Endothelial cell (in vitro differentiated cells): Measurements from ENCODE around the gene CC2D2B. TPM values are rescaled to one million over a fixed set of nuclear protein-coding genes. Genes with fewer than 3 reads are reported as not detected.
A peak's percentile ranks its signal among the peaks of the same experiment; 100 is the strongest.
"Not testable (repeated sequence)": the region's sequence is repeated elsewhere in the genome, so short reads cannot be mapped to it uniquely, and the experiment has no call there.

ENCODE experiments used
- DNase-seq: peaks from one replicate; pipeline ENCODE4 v3.0.0; 2021; ENCODE audit warnings: low spot score
- H3K27ac Mint-ChIP-seq: one replicate; pipeline ENCODE4 v1.8.0; 2021; ENCODE audit warnings: mixed read lengths, inconsistent platforms; ENCODE audit not compliant: unreplicated experiment
- H3K27me3 Mint-ChIP-seq: one replicate; pipeline ENCODE4 v1.8.0; 2021; ENCODE audit warnings: mild to moderate bottlenecking, moderate library complexity, mixed read lengths, inconsistent platforms; ENCODE audit not compliant: unreplicated experiment
- H3K36me3 Mint-ChIP-seq: one replicate; pipeline ENCODE4 v1.8.0; 2021; ENCODE audit warnings: mild to moderate bottlenecking, low read depth, mixed read lengths, inconsistent platforms; ENCODE audit not compliant: unreplicated experiment
- H3K4me1 Mint-ChIP-seq: one replicate; pipeline ENCODE4 v1.8.0; 2021; ENCODE audit warnings: mild to moderate bottlenecking, mixed read lengths, inconsistent platforms; ENCODE audit not compliant: unreplicated experiment
- H3K4me3 Mint-ChIP-seq: one replicate; pipeline ENCODE4 v1.8.0; 2021; ENCODE audit warnings: mild to moderate bottlenecking, mixed read lengths, inconsistent platforms; ENCODE audit not compliant: unreplicated experiment
- H3K9me3 Mint-ChIP-seq: one replicate; pipeline ENCODE4 v1.8.0; 2021; ENCODE audit warnings: mixed read lengths, inconsistent platforms; ENCODE audit not compliant: unreplicated experiment
- CTCF ChIP-seq: fragments of 200-600 bp; sonication (generic); IDR thresholded peaks from one replicate; pipeline ENCODE4 v1.5.0; 2021; ENCODE audit warnings: antibody characterized with exemption; ENCODE audit not compliant: unreplicated experiment
- total RNA-seq: library from RNA; stranded (reverse); fragmentation: NEBNext Ultra II Directional; extraction: Animal tissue kit (Norgen Biotek cat#: 25700); gene quantifications from one replicate; pipeline ENCODE4 v1.2.1, GENCODE V29; 2021; ENCODE audit not compliant: unreplicated experiment

The CC2D2B gene
- total RNA-seq, 1 donor from 2014 or later = 2.1 TPM

- Mint-ChIP-seq H3K4me3 (no peak overlapping the region), H3K36me3 (no peaks in the 10 kb centered on the region), H3K4me1 (peaks cover 7% of the 10 kb centered on the region), H3K27ac (no peak overlapping the region), H3K9me3 (no peaks in the 10 kb centered on the region), H3K27me3 (no peaks in the 10 kb centered on the region)
- DNase-seq = no peak
- TF ChIP-seq CTCF = no peak
Observed at GRCh38 chr10:95964756-95965155, 57.0 kb downstream of the CC2D2B start.

- no peak for TF ChIP-seq CTCF
- H3K27me3 Mint-ChIP-seq = no peaks in the 10 kb centered on the region
- no peak overlapping the region for H3K4me3 Mint-ChIP-seq
- H3K4me1 Mint-ChIP-seq = peaks cover 19% of the 10 kb centered on the region
- H3K36me3 Mint-ChIP-seq = no peaks in the 10 kb centered on the region
- peak overlapping the region; percentile 65 for H3K27ac Mint-ChIP-seq
- no peaks in the 10 kb centered on the region for H3K9me3 Mint-ChIP-seq
- no peak for DNase-seq
Observed at GRCh38 chr10:95976362-95977229, 68.8 kb downstream of the CC2D2B start.

GRCh38 chr10:95982200-95982599 lies 74.4 kb downstream of the CC2D2B start:
- Mint-ChIP-seq H3K4me1 (peaks cover 13% of the 10 kb centered on the region), H3K9me3 (no peaks in the 10 kb centered on the region), H3K4me3 (no peak overlapping the region), H3K36me3 (no peaks in the 10 kb centered on the region), H3K27ac (no peak overlapping the region), H3K27me3 (no peaks in the 10 kb centered on the region)
- DNase-seq = no peak
- TF ChIP-seq CTCF = no peak

- no peak overlapping the region for H3K4me3 Mint-ChIP-seq
- no peak for DNase-seq
- H3K4me1 Mint-ChIP-seq = peaks cover 5% of the 10 kb centered on the region
- no peak for TF ChIP-seq CTCF
- H3K9me3 Mint-ChIP-seq = no peaks in the 10 kb centered on the region
- H3K27me3 Mint-ChIP-seq = no peaks in the 10 kb centered on the region
- H3K36me3 Mint-ChIP-seq = no peaks in the 10 kb centered on the region
- no peak overlapping the region for H3K27ac Mint-ChIP-seq
Observed at GRCh38 chr10:95987685-95988426, 80.1 kb downstream of the CC2D2B start.

GRCh38 chr10:95988702-95989101 lies 80.9 kb downstream of the CC2D2B start:
- peaks cover 2% of the 10 kb centered on the region for H3K4me1 Mint-ChIP-seq
- no peaks in the 10 kb centered on the region for H3K27me3 Mint-ChIP-seq
- no peak for DNase-seq
- no peak for TF ChIP-seq CTCF
- H3K4me3 Mint-ChIP-seq = no peak overlapping the region
- no peaks in the 10 kb centered on the region for H3K36me3 Mint-ChIP-seq
- no peak overlapping the region for H3K27ac Mint-ChIP-seq
- no peaks in the 10 kb centered on the region for H3K9me3 Mint-ChIP-seq

- H3K27ac Mint-ChIP-seq, H3K9me3 Mint-ChIP-seq, H3K4me3 Mint-ChIP-seq, H3K27me3 Mint-ChIP-seq, H3K36me3 Mint-ChIP-seq, DNase-seq, H3K4me1 Mint-ChIP-seq: not testable (repeated sequence)
Observed at GRCh38 chr10:95994376-95994775, 86.6 kb downstream of the CC2D2B start.
